AG08396 (cell line): ENCODE data around the gene PPL.
A peak's percentile ranks its signal among the peaks of the same experiment; 100 is the strongest.
"Not testable (repeated sequence)": the region's sequence is repeated elsewhere in the genome, so short reads cannot be mapped to it uniquely, and the experiment has no call there.

Experiments used
- DNase-seq: peaks from one replicate; pipeline ENCODE4 v3.0.0; 2012; ENCODE audit warnings: low spot score, mixed read lengths

The PPL gene

DNA sequence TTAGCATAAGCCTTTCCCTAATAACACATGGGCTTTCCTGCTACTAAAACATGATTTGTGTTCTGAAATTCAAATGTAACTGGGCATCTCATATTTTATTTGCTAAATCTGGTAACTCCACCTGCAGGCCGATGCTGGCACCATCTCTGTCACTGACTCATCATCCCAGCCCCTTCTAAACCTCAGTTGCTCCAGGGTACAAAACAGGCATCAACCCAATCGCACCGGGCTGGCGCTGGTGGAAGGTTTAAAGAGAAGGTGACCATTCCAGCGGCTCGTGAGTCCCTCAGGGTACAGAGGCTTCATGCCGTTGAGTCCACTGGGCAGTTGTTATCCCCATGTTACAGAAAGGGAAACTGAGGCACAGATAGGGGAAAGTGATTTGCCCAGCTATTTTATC lies 27.1 kb downstream of the PPL start:
- no peak for DNase-seq

GRCh38 chr16:4908854-4909401 lies 28.0 kb downstream of the PPL start:
- DNase-seq: no peak

GRCh38 chr16:4904942-4905615 lies 31.9 kb downstream of the PPL start:
- no peak for DNase-seq

- DNase-seq: no peak
These were observed 32.6 kb downstream of the PPL start for GRCh38 chr16:4904108-4904941.

DNA sequence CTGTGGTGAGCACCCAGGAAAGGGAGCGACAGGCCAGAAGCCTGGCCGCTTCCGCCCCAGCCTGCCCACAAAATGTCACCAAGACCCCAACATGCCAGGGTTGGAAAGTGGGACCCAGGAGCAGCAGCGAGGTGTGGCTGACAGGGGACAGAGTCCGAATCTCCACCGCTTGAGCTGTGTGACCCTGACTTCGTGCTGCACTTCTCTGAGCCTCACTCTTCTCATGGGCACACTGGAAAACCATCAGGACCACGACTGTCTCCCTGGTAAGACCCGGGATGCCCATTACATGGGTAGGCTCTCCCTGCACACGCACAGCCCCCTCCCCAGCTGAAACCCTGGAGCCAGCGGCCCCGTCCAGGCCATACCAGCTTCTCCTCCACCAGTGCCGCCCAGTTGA lies 34.9 kb downstream of the PPL start:
- no peak for DNase-seq

- DNase-seq: no peak
These were observed 36.2 kb downstream of the PPL start for GRCh38 chr16:4900750-4901149.

GRCh38 chr16:4900036-4900435 lies 36.9 kb downstream of the PPL start:
- no peak for DNase-seq

DNA sequence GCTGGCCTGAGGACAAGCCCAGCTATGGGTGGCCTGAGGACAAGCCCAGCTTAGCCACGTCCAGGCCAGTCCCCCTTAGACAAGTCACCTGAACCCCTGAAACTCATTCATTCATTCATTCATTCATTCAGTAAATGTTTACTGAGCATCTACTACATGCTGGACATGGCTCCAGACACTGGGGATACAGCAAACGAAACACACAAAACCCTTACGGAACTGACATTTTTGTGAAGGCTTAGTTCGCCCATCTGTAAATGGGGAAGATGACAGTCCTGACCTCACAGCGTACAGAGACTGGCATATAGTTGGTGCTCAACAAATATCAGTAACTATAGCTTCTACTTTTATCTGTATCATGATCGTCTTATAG lies 37.5 kb downstream of the PPL start:
- no peak for DNase-seq

GRCh38 chr16:4898811-4899473 lies 38.0 kb downstream of the PPL start:
- no peak for DNase-seq

DNA sequence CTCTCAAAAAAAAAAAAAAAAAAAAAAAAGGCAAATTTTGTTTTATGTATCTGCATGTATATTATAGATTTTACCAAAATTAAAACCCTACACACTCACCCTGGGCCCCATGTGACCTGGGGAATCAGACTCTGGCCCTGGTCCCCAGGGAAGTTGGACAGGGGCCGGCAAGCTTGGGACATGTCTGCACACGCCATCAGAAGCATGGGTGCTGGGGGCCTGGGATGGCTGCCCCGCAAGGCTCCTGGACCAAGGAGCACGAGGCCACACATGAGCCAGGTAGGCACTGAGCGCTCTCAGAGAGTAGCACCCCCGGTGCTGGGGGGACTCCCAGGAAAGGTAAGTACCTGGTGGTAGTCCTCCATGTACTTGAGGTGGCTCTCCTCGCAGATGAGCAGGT lies 39.6 kb downstream of the PPL start:
- DNase-seq: no peak

DNA sequence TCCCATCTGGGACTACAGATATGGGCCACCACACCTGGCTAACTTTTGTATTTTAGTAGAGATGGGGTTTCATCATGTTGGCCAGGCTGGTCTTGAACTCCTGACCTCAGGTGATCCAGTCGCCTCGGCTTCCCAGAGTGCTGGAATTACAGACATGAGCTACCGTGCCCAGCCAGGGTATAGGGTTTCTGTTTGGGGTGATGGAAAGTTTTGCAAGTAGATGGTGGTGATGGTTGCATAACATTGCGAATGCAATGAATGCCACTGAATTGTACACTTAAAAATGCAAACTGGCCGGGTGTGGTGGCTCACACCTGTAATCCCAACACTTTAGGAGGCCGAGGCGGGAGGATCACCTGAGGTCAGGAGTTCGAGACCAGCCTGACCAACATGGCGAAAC lies 40.2 kb downstream of the PPL start:
- DNase-seq: not testable (repeated sequence)

DNA sequence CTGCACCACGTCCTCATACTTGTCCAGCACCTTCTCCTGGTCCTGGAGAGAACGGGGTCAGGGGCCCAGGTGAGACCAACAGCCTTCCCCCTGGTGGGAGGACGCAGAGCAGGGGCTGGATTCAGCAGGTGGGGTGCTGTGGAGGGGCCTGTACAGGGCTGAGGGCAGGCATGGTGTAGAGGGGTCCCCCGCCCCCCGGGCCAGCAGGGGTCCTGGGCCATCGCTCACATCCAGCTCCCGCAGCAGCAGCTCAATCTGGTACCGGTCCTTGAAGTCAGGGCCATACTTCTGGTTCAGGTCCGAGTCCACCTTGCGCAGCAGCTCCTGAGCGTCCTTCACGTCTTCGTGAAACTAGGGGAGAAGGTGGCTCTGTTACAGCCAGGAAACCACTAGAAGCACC lies 41.6 kb downstream of the PPL start:
- DNase-seq: no peak

DNA sequence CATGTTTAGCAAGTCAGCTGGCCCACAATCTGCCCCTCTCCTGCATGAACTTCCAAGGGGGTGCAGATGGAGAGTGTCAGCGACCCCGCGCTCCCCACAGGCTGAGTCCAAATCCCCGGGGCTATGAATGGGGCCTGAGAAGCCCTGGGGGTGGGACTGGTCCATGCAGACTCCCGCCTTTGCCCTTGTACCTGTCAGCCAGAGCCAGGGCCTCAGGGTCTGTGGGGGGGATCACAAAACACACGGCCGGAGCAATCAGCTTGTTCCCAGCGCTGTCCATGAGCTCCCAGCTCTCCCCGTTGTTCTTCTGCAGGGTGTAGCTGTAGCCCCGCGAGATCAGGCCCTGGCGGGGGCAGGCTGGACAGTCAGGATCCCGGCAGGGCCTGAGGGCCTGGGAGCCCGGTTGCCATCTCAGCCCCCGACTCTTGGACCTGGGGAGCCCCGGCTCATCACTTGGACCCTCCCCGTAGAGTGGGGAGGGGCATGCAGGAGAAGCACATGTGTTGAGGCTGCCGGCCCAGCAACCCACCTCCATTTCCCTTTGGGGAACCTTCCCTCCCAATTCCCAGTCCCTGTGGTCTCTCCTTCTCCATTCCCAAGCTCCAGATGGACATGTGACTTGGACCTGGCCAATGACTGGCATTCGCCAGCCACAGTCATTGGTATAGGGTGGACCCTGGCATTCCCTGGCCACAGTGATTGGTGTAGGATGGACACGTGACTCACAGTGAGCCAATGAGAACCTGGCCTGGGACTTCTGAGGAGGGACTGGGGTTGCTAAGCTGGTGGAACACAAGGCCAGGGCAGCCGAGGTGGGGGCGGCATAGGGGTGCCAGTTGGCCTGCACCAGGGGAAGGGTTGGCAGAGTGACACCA lies 42.4 kb downstream of the PPL start:
- DNase-seq: no peak

- no peak for DNase-seq
These were observed 43.7 kb downstream of the PPL start for GRCh38 chr16:4893103-4893862.

DNA sequence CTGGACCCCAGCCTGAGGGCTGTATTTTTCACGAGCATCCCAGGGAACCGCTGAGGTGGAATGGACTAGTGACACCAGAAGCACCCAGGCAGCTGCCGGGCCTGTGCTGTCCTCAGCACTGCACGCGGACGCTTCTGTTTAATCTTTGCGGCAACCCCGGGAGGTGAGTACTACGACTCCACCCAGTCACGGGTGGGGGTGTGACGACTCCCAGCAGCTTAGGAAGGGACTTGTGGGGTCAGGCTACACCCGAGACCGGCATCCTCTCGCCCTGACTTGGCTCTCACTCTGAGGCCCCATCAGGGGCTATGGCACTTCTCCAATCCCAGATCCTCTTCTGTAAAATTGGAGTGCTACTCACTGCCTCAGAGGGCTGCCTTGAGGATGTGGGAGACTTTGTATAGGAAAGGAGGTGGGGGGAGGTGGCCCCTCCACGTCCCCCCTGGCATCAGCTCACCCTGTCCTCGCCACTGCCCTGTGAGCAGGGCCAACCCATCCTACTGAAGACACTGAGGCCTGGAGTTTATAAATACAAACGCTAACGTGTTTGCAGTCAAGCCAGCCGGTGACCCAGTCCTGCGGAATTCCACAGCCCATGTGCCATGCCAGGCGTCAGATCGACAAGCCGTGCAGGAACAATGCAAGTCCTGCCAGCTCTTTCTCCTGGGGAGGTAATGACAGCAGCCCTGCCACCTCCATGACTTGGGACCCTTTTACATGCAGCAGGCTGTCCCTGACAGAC lies 44.4 kb downstream of the PPL start:
- DNase-seq: peak; percentile 67

GRCh38 chr16:4891886-4892216 lies 45.1 kb downstream of the PPL start:
- no peak for DNase-seq

DNA sequence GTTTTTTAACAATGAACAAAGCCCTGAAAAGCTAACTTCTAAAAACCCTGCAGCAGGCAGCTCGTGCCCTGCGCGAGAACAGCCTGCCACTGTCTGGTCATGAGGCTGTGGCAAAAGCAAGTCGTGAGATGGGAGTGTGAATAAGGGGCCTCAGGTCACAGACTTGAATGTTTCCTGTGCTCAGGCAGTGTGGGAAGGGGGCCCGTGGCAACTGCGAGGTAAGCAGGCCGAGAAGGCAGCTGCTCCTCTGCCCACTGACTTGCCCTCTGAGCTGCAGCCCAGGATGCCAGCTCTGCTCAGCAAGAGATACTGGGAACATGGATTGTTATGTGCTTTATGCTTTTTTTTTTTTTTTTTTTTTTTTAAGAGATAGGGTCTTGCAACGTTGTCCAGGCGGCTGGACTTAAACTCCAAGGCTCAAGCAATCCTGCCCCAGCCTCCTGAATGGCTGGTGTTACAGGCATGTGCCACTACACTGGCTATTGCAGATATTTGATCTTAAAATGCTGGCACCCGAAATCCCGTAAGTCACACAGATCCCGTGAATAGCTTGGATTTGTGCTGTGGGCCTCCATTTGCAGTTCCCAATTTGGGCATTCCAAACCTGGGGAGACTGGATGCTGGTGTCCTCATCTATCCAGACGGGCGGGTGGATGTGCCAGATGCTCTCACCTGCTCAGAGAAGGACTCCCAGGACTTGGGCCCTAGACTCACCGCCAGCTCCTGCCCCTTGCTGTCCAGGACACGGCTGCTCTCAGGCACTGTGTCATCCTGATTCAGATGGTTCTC lies 45.7 kb downstream of the PPL start:
- peak; percentile 37 for DNase-seq

DNA sequence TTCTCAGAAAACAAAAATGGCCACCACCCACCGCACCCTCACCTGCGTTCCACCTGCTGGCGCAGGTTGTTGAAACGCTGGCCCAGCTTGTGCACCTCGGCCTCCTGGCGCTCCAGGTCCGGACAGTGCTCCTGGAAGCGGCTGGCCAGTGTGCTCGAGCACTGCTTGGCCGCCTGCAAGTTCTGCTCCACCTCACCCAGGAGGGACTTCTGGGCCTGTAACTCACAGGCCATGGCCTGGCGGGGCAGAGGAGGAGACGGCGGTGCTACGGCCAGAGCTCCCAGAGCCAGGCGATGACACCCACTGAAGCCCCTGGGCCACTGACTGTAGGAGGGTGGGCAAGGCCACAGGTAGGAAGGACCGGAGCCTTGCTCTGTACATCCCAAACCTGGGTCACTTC lies 46.3 kb downstream of the PPL start:
- DNase-seq: no peak

GRCh38 chr16:4890026-4890425 lies 46.9 kb downstream of the PPL start:
- DNase-seq: no peak
